Measurements from ENCODE around the gene COX8A. TPM values are rescaled to one million over a fixed set of nuclear protein-coding genes. Genes with fewer than 3 reads are reported as not detected.

Gene COX8A
- total RNA-seq, 1 experiment from 2014 or later, result 583 TPM

DNA sequence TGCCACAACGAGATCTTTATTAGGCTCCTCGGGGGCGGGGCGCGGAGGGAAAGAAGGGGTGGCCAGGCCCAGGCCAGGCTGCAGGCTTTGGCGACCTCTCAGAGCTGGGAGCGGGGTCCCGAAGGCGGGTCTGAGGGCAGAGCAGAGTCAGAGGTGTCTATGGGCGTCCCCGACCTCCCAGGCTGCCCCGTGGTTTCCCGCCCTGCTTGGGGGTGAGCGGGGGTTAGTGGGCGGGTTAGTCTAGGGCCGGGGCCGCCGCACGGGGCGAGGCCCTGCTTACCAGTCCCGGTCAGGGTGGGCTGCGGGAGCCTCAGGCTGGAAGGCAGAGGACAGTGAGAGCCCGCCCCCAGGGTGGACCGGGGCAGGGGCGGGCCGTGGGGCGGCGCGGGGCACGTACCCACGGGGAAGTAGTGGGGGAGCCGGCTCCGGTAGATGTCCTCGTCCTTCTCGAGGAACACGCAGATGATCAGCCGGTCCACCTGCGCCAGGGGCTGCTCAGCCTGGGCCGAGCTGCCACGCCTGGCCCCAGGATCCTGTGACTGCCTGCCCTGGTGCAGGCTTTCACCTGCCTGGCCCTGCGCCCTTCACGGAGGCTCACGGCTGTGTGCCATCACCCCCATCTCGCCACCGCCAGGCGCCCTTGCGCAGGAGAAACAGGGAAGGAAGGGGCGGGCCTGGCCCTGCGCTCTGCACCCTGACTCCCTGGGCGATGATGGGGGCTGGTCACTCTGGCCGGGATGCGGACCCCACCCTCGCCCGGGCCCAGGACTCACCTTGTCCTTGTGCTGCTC, 24.3 kb downstream of the COX8A start:
- in situ Hi-C loops (cut with HindIII; ENCODE audit: low pct_unique_long_range_greater_than_20kb, low sequenced_read_pairs), result no loop called here
- DNase-seq (ENCODE audit: low read depth, low spot score), result no peak

DNA sequence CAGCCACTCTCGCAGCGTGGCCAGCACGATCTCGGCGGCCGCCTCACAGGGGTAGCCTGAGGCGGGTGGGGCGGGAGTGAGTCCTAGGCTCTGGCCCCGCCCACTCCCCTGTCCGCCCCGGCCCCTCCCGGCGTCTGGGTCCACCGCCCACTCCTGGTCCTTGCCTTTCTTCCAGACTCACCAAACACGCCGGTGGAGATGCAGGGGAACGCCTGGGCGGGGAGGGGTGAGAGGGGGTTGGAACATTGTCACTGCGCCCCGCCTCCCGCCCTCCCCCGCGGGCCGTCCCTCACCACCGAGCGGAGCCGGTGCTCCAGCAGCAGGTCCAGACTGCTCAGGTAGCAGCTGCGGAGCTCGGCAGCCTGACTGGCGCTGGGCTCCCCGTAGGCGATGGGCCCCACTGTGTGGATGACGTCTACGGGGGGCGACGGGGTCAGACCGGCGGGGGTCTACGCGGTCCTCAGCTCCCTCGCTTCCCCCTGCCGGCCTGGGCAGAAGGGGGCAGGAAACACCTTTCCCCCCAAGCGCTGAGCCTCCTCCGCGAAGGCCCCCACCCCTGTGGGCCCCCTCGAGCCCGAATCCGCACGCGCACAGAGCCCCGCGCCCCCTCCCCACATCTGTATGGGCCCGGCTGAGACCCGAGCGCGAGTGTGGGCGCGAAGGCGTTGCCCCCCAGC, 25.1 kb downstream of the COX8A start:
- DNase-seq (ENCODE audit: low read depth, low spot score), result no peak
- in situ Hi-C loops (cut with HindIII; ENCODE audit: low pct_unique_long_range_greater_than_20kb, low sequenced_read_pairs), result no loop called here

DNA sequence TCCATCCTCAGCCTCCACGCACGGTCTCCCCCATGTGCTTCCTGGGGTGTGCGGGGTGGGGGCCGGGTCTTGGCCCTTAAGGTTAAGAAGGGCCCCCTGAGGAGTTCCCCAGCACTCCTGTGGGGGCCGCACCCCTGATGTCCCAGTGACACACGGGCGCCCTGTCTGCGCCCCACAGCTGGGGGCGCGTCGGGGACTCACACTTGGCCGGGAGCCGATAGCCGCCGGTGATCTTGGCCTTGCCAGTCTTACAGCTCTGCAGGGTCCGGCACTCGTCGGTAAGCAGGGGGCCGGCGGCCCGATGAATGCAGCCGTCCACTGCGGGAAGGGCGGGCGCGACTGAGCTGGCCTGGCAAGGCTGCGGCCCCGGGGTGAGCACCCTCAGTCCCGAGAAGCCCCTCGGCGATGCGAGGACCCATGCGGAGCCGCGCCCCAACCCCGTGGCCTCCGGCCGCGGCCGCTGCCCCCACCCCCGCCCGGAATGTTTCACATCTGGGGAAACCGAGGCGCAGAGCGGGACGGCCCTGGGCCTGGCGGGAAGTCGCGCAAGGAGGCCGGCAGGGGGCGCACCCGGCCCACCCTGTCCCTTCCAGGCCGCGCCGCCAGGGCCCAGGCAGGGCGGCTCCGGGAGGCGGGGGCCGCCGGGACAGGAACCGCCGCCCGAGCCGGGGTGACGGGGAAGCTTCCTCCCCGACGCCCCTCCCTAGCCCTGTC, 25.8 kb downstream of the COX8A start:
- in situ Hi-C loops (cut with HindIII; ENCODE audit: low pct_unique_long_range_greater_than_20kb, low sequenced_read_pairs), result no loop called here
- no peak for DNase-seq (ENCODE audit: low read depth, low spot score)

DNA sequence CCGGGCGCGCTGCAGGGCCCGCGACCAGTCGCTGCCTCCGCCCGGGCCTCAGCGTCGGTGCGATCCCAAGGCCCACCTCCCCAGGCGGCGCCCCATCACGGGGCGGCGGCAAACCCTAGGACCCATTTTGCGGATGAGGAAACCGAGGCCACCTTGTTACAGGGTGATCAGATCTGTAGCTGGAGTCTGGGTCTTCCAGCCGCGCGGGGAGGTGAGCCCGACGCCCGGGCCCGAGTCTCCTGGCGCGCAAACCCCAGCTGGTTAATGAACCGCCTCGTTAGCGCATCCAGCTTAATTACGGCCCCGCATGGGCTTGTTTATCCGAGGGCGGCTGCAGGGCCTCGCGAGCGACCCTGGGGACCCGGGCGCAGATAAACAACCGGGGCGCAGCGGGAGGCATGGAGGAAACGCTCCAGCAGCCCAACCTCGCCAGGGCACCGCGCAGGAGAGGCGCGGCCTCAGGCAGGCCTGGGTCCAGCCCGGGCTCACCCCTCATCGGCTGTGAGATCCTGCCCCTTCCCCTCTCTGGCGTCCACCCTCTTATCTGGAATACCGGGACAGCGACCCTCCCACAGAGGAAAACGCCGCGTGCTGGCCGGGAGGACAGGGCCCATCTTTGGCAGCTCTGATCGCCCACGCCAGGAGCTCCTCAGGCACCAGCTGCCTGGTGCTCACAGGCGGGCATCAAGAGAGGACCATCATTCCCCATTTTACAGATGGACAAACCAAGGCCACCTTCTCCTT, 26.5 kb downstream of the COX8A start:
- no peak for DNase-seq (ENCODE audit: low read depth, low spot score)
- in situ Hi-C loops (cut with HindIII; ENCODE audit: low pct_unique_long_range_greater_than_20kb, low sequenced_read_pairs), result no loop called here

DNA sequence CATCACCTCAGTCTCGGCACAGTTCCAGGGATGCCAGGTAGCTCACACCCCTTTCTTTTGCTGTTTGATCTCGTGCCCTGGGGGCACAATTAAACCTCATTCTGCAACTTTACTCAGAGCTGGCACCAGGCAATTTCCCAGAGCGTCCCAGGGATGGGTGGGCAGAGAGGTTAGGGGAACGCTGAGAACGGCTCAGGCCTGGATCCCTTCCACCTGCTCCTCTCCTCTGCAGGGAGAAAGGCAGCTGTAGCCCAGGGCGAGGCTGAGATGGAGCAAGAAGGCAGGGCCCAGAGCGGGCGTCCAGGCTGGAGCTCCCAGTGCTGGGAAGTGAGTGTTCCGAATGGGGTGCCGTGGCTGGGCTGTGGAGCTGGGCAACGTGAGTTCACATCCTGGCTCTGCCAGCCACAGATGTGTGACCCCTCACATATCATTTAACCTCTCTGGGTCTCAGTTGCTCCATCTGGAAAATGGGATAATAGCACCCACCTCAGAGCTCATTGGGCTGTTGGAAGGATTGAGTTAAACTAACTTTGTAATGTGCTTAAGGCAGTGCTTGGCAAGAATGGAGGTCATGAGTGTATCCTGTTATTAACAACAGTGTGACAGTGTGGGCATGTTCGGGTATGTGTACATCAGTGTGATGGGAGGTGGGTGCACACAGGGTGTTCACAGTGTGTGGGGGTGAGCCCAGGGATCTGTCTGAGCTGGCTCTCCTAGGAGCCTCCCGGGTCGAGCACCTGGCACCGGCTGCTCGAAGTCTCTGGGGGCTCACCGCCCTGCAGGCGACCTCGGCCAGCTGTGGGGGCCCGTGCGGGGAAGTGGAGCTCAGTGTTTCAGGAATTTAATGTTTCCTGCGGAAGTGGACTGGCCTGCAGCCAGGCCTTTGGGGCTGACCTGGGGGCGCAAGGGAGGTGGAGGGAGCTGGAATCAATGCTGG, 27.3 kb downstream of the COX8A start:
- in situ Hi-C loops (cut with HindIII; ENCODE audit: low pct_unique_long_range_greater_than_20kb, low sequenced_read_pairs), result no loop called here
- DNase-seq (ENCODE audit: low read depth, low spot score), result no peak

DNA sequence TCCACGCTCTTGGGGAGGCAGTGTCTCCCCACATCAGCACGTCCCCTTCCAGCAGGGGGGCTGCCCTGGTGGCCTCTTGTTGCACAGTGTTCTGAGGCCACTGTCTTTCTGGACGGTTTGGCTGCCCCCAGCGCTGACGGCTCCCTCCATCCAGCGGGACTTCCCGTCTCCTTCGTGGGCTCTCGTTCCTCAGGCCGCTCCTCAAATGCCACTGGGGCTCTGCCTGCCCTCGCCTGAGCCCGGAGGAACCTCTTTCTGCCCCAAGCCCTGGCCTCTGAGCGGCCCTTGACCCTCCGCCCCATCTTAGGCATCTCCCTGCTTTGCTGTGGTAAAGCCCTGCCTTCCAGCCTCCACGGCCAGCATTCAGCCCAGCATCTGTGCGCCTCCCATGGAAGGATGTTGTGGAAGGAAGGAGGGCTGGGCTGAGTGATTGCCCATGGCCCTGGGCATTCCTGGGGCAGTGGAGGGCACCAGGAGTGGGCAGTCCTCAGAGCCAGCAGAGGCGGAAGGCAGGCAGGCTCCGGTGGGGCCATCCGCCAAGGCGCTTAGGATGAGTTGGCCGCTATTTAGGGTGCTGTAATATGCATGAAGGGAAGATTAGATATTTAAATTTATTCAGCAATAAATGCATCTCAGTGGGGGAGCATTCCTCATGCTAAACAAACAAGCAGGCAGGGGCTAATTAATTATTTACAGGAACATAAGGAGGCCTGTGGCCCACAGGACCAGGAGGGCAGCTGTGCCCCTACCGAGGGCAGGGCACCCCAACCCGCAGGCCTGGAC, 29.6 kb downstream of the COX8A start:
- no peak for DNase-seq (ENCODE audit: low read depth, low spot score)
- in situ Hi-C loops (cut with HindIII; ENCODE audit: low pct_unique_long_range_greater_than_20kb, low sequenced_read_pairs), result no loop called here

DNA sequence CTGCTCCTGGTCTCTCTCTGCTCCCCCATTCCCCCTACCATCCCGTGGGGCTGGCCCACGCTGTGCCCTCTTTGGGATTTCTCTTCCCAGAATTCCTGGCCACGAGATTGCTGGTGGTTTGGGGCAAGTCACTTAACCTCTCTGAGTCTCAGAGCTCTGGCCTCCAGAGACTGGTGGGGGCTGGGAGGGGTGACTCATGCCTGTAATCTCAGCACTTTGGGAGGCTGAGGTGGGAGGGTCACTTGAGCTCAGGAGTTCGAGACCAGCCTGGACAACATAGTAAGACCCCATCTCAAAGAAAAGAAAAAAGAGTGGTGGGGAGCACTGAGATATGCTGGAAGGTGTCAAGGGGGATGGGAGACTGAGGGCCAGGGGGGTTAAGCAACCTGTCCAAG, 30.2 kb downstream of the COX8A start:
- in situ Hi-C loops (cut with HindIII; ENCODE audit: low pct_unique_long_range_greater_than_20kb, low sequenced_read_pairs), result no loop called here
- DNase-seq (ENCODE audit: low read depth, low spot score), result no peak

DNA sequence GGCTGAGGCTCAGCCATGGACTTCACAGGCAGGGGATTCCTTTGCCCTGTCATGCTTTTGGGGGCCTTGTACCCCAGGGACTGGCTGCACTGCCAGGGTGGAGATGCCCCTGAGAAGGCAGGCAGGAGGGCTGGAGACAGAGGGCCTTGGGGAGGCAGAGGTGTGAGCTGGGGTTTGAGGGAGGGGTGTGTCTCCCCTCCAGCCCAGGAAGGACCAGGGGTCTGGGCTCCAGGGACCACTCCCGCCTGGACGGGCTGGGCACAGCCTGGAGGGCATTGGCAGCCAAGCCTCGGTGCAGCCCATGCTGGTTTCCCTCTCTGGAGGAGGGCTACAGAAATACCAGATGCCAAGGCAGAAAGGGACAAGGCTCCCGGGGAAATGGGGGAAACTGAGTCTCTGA, 31.3 kb downstream of the COX8A start:
- DNase-seq (ENCODE audit: low read depth, low spot score), result no peak
- in situ Hi-C loops (cut with HindIII; ENCODE audit: low pct_unique_long_range_greater_than_20kb, low sequenced_read_pairs), result no loop called here

DNA sequence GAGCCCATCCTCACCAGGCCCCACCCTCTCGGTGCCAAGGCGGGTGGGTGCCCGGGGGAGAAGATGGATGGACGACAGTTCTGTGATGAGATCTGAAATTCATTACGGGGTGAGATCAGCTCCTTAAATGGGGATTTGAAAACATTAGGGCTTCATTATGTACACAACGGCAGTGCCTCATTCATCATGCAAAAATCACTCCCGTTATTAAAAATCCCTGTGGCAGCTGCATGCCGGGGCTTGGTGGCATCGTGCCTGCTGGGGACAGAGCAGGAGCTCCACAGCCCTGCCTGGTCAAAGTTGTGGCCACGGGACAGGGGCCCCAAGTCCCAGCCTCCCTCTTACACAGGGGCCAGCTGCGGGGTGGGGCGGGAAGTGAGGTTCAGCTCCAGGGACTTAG, 32.0 kb downstream of the COX8A start:
- in situ Hi-C loops (cut with HindIII; ENCODE audit: low pct_unique_long_range_greater_than_20kb, low sequenced_read_pairs), result no loop called here

DNA sequence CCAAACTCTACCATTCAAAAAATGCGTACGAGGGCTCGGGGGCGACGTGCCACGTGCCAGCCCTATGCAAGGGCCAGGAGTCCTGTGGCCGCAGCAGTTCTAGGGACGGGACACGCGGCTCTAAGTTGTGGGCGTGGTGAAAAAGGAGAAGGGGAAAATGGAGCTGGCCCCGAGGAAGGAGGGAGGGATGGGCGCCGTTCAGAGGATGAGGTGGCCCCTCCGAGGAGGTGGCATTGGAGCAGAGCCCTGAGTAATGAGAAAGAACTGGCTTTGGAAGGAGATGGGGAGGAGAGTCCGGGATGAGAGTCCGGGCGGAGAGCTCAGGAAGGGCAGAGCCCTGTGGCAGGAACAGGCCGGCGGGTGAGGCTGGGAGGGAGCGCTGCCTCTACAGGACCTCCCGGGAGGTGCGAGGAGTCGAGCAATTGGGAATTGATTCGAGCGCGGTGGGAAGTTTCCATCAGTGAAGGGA, 32.8 kb downstream of the COX8A start:
- no peak for DNase-seq (ENCODE audit: low read depth, low spot score)
- in situ Hi-C loops (cut with HindIII; ENCODE audit: low pct_unique_long_range_greater_than_20kb, low sequenced_read_pairs), result no loop called here

More for the DNA sequence above, 32.0 kb downstream of the COX8A start:
- no peak for DNase-seq (ENCODE audit: low read depth, low spot score)

DNA sequence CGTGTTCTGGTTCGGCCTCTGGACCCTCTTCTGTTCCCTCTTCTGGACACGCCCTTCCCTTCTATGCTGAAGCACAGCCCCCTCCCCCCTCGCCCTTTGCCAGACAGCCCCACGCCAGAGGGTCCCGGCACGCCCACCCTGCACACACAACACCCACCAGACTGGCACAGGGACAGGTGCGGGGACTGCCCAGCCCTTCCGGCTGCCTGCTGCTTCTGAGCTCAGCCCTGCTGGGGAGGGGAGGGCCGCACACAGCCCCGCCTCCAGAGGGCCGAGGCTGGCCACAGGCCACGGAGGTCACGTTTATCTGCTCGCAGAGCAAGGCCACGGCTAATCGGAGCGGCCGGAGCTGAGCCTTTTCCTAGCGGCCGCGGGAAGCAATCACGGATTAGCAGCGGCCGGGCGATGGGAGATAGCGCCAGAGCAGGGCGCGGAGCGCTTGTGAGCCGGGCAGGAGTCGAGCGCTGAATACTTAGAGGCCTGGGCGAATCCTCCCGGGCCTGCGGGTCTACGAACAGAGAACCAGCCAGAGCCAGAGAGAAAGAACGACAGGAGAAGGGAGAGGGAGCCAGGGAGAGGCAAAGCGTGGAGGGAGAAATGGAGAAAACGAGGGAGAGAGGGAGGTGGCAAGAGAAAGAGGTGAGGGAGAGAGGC, 33.3 kb downstream of the COX8A start:
- DNase-seq (ENCODE audit: low read depth, low spot score), result no peak
- in situ Hi-C loops (cut with HindIII; ENCODE audit: low pct_unique_long_range_greater_than_20kb, low sequenced_read_pairs), result no loop called here

DNA sequence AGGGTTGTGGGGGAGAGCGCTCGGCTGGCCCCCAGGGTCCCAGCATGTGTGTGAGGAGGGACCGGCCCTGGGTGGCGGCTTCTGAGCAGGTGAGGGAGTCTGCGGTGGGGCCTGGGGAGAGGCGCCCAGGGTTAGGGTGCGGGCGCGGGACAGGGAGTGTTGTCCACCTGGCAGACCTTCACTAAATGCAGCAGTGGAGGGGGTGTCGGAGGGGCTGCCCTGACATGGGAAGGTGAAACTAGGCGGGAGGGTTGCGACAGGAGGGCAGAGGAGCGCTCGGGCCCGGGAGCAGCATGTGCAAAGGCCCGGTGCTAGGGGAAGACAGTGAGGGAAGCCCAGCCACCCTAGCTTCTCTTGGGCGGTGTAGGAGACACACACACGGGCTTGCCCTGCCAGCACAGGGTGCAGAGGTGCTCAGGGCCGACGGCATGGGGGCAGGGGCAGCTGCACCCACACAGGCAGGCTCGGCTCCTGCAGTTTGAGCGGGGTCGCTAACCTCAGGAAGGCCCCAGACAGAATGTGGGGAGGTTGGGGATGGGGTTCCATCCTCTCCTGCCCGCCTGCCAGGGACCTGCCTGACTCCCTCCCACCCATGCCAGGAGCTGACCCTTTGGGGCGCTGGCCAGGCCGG, 34.0 kb downstream of the COX8A start:
- in situ Hi-C loops (cut with HindIII; ENCODE audit: low pct_unique_long_range_greater_than_20kb, low sequenced_read_pairs), result no loop called here
- DNase-seq (ENCODE audit: low read depth, low spot score), result no peak

DNA sequence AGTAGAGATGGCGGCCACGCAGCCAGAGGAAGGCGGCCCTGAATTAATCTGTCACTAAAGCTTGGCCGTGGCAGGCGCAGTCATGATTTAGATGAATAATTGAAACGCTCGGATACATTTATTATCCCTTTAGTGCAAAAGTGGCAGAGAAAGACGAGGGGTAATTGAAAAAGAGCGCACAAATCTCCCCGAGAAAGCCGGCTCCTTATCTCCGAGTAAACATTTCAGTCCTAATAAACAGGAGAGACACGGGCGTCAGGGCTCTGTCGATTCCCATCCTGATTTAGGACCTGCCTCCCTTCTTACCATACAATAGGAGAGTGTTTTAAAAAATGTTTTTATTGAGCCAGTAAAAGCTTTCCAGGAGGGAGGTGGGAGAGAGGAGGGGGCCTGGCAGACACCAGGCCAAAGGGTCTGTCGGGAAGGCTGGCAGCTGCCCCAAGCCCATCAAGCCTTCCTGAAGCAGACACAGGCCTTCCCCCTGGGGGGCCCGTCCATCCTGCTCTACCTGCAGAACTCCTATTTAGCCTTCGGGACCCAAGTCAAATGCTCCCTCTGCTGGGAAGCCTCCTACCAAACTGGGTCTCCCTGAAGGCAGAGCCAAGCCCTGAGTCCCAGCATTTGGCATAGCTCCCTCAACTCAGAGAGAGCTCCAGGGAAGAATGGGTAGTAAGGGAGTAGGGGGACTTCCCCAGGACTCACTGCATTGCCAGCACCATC, 34.7 kb downstream of the COX8A start:
- no peak for DNase-seq (ENCODE audit: low read depth, low spot score)
- in situ Hi-C loops (cut with HindIII; ENCODE audit: low pct_unique_long_range_greater_than_20kb, low sequenced_read_pairs), result no loop called here

DNA sequence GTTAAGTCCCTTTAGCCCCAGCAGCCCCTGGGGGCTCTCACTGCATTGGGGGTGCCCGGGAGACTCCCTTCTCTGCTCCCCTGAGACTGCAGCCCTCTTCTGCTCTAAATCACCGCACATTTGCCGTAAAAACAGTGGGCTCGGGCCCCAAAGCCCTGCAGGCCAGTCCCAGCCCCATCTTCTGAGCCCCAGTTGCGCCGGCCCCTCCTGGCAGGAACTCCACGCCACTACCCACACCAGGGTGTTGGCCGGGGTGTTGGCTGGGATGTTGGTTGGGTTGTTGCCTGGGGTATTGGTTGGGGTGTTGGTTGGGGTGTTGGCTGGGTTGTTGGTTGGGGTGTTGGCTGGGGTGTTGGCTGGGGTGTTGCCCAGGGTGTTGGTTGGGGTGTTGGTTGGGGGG, 35.3 kb downstream of the COX8A start:
- no peak for DNase-seq (ENCODE audit: low read depth, low spot score)
- in situ Hi-C loops (cut with HindIII; ENCODE audit: low pct_unique_long_range_greater_than_20kb, low sequenced_read_pairs), result no loop called here

DNA sequence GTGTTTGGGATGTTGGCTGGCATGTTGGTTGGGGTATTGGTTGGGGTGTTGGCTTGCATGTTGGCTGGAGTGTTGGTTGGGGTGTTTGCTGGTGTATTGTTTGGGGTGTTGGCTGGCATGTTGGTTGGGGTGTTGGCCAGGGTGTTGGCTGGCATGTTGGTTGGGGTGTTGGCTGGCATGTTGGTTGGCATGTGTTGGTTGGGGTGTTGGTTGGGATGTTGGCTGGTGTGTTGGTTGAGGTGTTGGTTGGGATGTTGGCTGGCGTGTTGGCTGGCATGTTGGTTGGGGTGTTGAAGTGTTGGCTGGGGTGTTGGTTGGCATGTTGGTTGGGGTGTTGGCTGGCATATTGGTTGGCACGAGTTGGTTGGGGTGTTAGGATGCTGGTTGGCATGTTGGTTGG, 36.4 kb downstream of the COX8A start:
- no peak for DNase-seq (ENCODE audit: low read depth, low spot score)
- in situ Hi-C loops (cut with HindIII; ENCODE audit: low pct_unique_long_range_greater_than_20kb, low sequenced_read_pairs), result no loop called here

All from SK-MEL-5 (cell line).